NCI-H2081 (cell line): ENCODE measurements around the gene FAM13B.
"Not testable (repeated sequence)": the region's sequence is repeated elsewhere in the genome, so short reads cannot be mapped to it uniquely, and the experiment has no call there.

Experiments
- DNase-seq, 2 experiments: peaks; one replicate each; lab custom pipeline; 2025; lab: John Stamatoyannopoulos, UW

The FAM13B gene

DNA sequence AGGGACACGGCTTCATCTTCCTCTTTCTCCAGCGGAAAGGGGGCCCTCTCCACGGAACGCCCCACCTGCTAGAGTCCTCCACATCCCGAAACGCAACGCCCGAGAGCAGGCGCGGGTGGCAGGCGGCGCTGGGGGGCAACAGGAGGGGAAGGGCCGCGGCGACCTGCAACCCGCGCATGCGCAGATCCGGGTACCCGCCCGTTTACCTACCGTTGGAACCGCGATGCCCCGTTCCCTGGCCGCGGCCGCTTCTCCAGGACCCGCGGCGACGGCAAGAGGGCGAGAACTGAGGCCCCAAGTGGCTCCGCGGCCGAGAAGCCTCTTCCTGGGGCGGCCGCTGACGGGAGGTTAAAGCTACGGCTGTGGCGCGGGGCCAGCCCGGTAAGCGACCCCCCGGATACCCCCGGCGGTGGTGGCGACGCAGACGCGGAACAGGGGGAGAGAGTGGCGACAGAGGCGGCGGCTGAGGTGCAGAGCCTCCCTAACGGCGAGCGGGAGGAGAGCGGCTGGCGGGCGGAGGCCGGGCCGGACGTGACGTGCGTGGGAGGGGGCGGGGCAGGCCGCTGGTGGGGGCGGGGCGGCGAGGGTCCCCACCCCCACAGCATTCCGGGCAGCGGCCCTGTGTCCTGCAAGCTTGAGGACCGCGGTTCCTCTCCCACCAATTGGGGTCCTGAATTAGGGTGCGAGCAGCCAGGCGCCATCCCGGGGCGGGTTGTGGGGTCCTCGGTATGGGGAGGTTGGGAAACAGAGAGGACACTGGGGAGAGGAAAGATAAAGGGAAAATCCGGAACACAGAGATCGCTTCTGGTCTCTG is at the start of gene FAM13B:
Gene FAM13B (minus strand): TSS at position 508 of the 814 bp plus-strand sequence. CDS start 13,968 bp downstream, outside the sequence.
- DNase-seq: peak; percentile 52 to 60

DNA sequence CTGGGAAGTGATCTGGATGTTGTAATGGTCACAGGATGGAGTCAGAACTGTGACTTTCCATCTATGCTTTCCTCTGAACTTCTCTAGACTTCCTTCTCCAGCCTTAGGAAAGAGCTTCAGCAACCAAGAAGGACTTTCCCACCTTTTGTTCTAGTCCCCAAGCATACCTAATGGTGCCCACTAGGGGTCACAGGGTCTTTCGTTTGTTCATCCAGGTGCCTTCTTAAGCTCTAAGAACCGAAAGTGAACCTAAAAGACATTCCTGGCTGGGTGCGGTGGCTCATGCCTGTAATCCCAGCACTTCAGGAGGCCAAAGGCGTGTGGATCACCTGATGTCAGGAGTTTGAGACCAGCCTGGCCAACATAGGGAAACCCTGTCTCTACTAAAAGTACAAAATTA is 49.2 kb upstream of the FAM13B start:
- DNase-seq: no peak

DNA sequence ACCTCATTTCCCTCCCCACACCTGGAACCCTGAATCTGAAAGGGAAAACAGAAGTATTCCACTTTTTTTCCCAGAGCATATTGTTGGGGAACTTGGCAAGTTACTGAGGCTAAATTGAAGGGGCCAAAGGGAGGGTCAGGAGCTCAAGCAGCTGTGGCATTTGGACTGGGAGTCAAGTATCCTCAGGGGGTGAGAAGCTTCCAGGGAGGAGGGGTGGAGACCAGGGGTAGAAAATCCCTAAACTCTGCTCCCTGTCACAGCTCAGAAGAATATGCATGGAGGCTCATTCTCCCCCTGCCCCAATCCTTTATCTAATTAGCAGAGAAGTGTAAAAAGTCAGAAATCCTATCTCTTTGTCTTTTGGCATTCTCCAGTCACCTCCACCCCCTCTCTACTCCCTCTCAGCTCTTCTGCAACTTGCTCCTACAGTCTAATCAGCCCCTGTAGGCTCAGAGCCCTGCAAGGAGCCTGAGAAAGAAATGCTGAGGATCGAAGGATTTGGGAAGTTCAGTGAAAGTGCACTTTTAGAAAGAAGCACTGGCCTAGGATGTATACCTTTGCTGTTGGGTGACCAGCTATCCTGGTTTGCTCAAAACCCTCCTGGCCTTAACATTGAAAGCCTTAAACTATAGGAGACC is 45.2 kb upstream of the FAM13B start:
- no peak for DNase-seq

DNA sequence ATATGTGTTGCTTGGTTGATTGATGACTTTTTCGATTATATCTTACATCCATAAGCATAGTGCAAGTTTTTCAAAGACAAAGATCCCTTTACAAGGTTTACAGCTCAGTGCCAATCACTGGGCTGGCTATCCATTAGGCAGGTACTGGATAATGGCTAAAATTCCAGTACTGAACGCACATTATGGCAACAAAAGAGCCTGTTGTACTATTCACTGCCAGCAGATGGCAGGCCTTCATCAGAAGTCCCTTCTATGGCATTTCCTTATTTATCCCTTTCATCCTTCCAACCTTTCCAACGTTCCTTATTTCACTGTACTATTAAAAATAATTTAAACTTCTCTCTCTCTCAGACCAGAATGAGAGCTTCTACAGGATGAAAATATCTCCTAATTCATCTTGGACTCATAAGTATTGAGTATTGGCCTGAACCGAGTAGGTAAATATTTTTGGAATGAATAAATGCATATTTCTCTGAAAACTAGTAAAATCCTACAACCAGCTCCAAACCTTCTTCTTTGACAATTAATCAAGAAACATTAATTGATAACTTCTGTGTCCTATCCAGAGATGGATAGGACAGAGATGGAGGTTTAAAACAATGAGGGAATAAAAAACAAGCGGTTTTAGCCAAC is 44.3 kb upstream of the FAM13B start:
- DNase-seq: peak; percentile 29 to 38

- not testable (repeated sequence) for DNase-seq
These were observed 37.1 kb upstream of the FAM13B start for GRCh38 chr5:138070026-138070425.

GRCh38 chr5:138068742-138069600 is 36.1 kb upstream of the FAM13B start:
- peak; percentile 47 to 57 for DNase-seq

- DNase-seq: no peak
These were observed 35.1 kb upstream of the FAM13B start for GRCh38 chr5:138067945-138068344.

GRCh38 chr5:138065102-138065501 is 32.2 kb upstream of the FAM13B start:
- no peak for DNase-seq

- DNase-seq: no peak
These were observed 31.6 kb upstream of the FAM13B start for GRCh38 chr5:138064526-138064925.

- no peak for DNase-seq
These were observed 22.1 kb upstream of the FAM13B start for GRCh38 chr5:138054847-138055558.

- no peak for DNase-seq
These were observed 21.3 kb upstream of the FAM13B start for GRCh38 chr5:138054206-138054605.

DNA sequence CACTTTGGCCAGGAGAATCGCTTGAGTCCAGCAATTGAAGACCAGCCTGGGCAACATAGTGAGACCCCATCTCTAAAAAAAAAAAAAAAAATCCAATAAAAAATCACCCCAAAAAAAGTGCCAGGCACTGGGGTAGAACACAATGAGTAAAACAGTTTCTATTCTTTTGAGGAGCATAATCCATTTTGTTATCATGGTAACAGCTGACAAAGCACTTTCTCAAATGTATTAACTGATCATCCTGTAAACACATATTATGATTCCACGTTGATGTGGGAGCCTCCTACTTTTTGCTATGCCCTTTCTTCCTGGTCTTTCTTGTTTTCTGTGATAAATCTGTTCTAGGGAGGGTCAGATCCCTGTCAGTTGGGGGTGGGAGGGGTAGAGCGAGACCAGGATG is 20.7 kb upstream of the FAM13B start:
- DNase-seq: no peak

- not testable (repeated sequence) for DNase-seq
These were observed 19.8 kb upstream of the FAM13B start for GRCh38 chr5:138052718-138053117.

- no peak for DNase-seq
These were observed 18.8 kb upstream of the FAM13B start for GRCh38 chr5:138051441-138052296.

DNA sequence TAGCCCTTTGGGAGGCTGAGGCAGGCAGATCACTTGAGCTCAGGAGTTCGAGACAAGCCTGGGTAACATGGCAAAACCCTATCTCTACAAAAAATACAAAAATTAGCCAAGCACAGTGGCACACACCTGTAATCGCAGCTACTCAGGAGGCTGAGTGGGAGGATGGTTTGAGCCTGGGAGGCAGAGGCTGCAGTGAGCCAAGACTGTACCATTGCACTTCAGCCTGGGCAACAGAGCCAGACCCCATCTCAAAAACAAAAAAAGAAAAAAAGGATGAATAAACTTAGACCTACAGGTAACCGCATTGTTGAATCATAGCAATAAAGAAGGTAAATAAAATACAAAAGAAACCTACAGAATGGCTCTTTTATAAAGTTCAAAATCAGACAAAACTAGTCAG is 12.4 kb upstream of the FAM13B start:
- not testable (repeated sequence) for DNase-seq

DNA sequence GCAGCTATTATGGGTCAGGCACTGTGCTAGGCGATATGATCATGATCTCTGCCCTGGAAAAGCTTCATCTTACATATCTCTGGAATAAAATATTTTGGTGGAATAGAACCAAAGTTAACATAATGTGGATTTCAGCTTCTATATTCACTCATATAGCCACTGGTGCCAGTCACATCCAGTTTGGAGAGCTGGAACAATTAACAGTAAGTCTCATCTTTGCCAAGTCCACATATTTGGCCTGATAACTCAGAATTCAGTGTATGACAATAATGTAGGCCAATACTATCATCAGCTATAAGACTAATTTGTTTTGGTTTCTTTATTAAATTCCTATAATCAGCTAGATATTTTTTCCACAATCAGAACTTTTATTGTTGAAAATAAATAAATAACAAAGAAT is 5.9 kb upstream of the FAM13B start:
- no peak for DNase-seq

- no peak for DNase-seq
These were observed 5.2 kb upstream of the FAM13B start for GRCh38 chr5:138037907-138038633.

GRCh38 chr5:138037271-138037670 is 4.4 kb upstream of the FAM13B start:
- no peak for DNase-seq
